ENCODE measurements around the gene DIAPH1. TPM values are rescaled to one million over a fixed set of nuclear protein-coding genes. Genes with fewer than 3 reads are reported as not detected.
A peak's percentile ranks its signal among the peaks of the same experiment; 100 is the strongest.

DIAPH1 gene
- total RNA-seq, 1 donor, result 22.1 TPM

- TF ChIP-seq CTCF (IDR thresholded peaks at IDR 0.05; ENCODE audit: insufficient read depth, low read length), result peak; percentile 35
- H3K4me3 ChIP-seq (ENCODE audit: low read depth, low read length), result no peak overlapping the region
- DNase-seq (ENCODE audit: low read depth), result peak; percentile 59
Measured at GRCh38 chr5:141641634-141642267, 23.0 kb upstream of the DIAPH1 start.

DNA sequence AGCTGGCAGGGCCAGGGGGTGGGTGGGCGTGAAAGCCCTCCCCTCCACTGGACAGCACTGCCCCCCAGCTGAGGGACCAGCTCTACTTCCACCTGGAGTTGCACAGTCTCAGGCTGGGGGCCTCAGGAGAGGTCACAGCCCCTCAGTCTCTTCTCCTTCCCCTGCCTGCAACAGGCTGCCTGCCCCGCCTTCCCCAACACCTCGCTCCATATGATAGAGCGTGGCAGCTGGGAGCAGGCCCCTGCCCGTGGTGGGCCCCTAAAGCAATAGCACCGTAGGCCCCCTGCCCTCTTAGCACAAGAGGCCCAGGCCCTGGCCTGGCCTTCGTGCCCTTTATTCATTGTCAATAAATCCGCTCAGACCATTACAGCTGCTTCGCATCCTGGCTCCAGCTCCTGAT, 21.9 kb upstream of the DIAPH1 start:
- DNase-seq (ENCODE audit: low read depth), result no peak
- H3K4me3 ChIP-seq (ENCODE audit: low read depth, low read length), result no peak overlapping the region
- TF ChIP-seq CTCF (IDR thresholded peaks at IDR 0.05; ENCODE audit: insufficient read depth, low read length), result no peak

GRCh38 chr5:141640051-141640415, 21.2 kb upstream of the DIAPH1 start:
- no peak for DNase-seq (ENCODE audit: low read depth)
- no peak overlapping the region for H3K4me3 ChIP-seq (ENCODE audit: low read depth, low read length)
- no peak for TF ChIP-seq CTCF (IDR thresholded peaks at IDR 0.05; ENCODE audit: insufficient read depth, low read length)

DNA sequence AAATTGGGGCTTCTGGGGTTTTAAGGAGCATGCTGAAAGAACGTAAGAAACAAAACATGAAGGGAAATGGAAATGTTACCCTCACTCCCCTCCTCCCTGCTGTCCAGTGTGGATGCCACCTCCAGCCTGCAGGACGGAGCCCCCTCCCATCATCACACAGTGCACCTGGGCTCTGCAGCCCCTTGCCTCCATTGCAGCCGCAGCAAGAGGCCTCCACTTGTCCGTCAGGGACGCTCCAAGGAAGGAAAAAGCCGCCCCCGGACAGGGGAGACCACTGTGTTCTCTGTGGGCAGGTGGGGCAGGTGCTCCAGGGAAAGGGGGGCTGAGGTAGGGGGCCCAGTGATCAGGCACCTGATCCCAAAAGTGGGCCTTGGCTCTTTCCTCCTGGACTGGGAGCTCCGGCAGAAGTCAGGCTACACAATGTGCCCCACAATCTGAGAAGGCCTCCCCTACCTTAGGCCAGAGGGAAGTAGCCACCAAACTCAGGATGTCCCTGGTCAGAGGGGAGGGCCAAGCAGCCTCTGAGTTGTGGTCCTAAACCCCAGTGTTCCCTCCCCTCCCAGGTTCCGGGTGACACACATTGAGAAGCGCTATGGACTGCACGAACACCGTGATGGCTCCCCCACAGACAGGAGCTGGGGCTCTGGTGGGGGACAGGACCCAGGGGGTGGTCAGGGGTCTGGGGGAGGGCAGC, 20.7 kb upstream of the DIAPH1 start:
- no peak for DNase-seq (ENCODE audit: low read depth)
- H3K4me3 ChIP-seq (ENCODE audit: low read depth, low read length), result no peak overlapping the region
- no peak for TF ChIP-seq CTCF (IDR thresholded peaks at IDR 0.05; ENCODE audit: insufficient read depth, low read length)

DNA sequence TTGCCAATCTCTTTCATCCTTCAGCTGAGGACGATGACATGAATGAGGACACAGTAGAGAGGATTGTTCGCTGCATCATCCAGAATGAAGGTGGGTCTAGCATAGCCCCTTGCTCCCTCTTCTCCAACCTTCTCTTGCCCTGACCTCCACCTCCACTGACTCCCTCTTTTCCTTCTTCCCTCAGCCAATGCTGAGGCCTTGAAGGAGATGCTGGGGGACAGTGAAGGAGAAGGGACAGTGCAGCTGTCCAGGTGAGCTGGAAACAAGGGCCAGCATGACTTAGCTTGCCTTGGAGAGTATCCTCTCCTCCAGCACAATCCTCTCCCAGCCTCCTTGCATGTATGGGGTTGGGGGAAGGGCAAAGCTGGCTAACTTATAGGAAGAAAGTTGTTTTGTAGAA, 20.0 kb upstream of the DIAPH1 start:
- TF ChIP-seq CTCF (IDR thresholded peaks at IDR 0.05; ENCODE audit: insufficient read depth, low read length), result no peak
- DNase-seq (ENCODE audit: low read depth), result no peak
- no peak overlapping the region for H3K4me3 ChIP-seq (ENCODE audit: low read depth, low read length)

DNA sequence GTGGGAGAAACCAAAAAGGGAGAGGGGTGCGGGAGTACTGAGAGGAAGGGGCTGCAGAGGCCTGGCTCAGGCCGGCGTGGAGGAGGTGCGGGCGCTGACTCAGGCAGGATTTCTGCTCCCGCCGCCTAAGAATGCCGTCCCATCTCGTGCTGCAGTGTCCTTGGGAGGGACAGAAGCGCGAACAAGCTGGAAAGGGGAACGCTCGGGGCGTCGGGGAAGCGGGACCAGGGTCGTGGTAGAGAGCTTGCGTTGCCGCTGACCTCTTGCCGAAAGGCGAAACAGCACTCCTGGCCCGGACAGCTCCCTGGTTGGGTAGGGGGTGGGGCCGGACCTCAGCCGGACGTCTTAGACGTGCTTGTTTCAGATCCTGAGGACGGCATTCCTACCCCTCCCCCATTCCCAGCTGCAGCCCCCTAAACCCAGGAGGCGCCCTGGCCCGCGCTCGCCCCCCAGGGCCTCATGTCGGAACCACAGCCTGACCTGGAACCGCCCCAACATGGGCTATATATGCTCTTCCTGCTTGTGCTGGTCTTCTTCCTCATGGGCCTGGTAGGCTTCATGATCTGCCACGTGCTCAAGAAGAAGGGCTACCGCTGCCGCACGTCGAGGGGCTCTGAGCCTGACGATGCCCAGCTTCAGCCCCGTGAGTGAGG, 19.1 kb upstream of the DIAPH1 start:
- TF ChIP-seq CTCF (IDR thresholded peaks at IDR 0.05; ENCODE audit: insufficient read depth, low read length), result peak; percentile 51
- DNase-seq (ENCODE audit: low read depth), result peak; percentile 38
- H3K4me3 ChIP-seq (ENCODE audit: low read depth, low read length), result peak overlapping the region; percentile 100
